ENCODE data around the gene SH3BGR. TPM values are rescaled to one million over a fixed set of nuclear protein-coding genes. Genes with fewer than 3 reads are reported as not detected.

SH3BGR gene
- total RNA-seq, 2 experiments from 2014 or later, result 3.2 to 4.0 TPM

DNA sequence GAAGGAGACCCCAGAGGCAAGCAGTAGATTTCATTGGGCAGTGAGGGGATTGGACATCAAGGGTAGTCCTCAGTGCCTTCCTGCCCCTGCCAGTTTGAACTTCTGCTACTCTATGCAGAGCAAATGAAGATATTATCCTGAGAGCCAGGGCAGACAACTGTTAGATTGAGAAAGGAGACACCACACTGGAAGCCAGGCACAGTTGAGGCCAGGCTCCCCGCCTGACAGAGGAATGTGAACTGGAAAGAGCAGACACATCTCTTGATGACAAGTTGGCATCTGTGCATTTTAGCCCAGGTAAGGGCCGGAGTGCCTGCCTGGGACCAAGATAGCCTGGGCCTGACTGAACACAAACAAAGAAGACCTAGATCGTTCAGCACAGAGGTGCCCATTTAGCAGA, 16.0 kb downstream of the SH3BGR start:
- Mint-ChIP-seq H3K9me3 (peaks cover 2% of the 10 kb centered on the region), H3K36me3 (ENCODE audit: low read depth) (peaks cover 3% of the 10 kb centered on the region)
- CTCF ChIA-PET, result no interaction called here

DNA sequence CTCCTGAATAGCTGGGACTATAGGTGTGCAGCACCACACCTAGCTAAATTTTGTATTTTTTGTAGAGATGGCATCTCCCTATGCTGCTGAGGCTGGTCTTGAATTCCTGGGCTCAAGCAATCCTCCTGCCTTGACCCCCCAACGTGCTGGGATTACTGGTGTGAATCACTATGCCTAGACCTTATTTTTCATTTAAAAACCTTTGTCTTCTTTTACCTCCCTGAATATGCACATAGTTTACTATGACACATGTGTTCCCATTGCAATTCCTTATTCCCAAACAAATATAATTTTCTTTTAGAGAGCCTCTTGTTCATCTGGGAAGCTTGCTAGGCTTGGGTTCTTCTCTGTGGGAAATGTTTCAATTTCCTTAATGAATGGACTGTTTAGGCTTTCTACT, 16.8 kb downstream of the SH3BGR start:
- intact Hi-C loops (cut with micrococcal nuclease), result no loop called here
- no peak overlapping the region for H3K27ac Mint-ChIP-seq
- H3K4me3 Mint-ChIP-seq, result no peak overlapping the region

More for the DNA sequence above, 16.0 kb downstream of the SH3BGR start:
- DNase-seq, result no peak
- Mint-ChIP-seq H3K27ac (no peak overlapping the region), H3K4me1 (ENCODE audit: low read depth) (no peaks in the 10 kb centered on the region), H3K27me3 (ENCODE audit: low read depth) (no peaks in the 10 kb centered on the region), H3K4me3 (no peak overlapping the region)
- intact Hi-C loops (cut with micrococcal nuclease), result no loop called here

DNA sequence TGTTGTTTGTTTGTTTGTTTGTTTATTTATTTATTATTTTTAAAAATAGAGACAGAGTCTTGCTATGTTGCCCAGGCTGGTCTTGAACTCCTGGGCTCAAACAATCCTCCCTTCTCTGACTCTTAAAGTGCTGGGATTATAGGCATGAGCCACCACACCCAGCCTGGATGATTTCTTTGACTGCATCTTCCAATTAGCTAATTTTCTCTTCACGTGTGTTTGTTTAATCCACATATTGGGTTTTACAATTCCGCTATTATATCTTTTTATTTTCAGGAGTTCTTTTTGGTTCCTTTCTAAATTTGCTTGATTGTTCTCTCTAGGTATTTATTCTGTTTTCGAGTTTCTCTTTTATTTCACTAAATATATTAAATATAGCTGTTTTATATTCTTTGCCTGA, 19.8 kb downstream of the SH3BGR start:
- no peak for DNase-seq
- H3K27me3 Mint-ChIP-seq (ENCODE audit: low read depth), result no peaks in the 10 kb centered on the region
- no peak overlapping the region for H3K27ac Mint-ChIP-seq
- H3K4me1 Mint-ChIP-seq (ENCODE audit: low read depth), result no peaks in the 10 kb centered on the region
- intact Hi-C loops (cut with micrococcal nuclease), result no loop called here
- no peak overlapping the region for H3K4me3 Mint-ChIP-seq
- H3K9me3 Mint-ChIP-seq, result no peaks in the 10 kb centered on the region
- peaks cover 4% of the 10 kb centered on the region for H3K36me3 Mint-ChIP-seq (ENCODE audit: low read depth)
- CTCF ChIA-PET, result interaction anchor here (0.6 kb wide), 1 partner anchor 635 kb away, joined by 3 read pairs; no protein-coding TSS in a partner anchor

More for the DNA sequence above, 16.8 kb downstream of the SH3BGR start:
- no peaks in the 10 kb centered on the region for H3K27me3 Mint-ChIP-seq (ENCODE audit: low read depth)
- H3K4me1 Mint-ChIP-seq (ENCODE audit: low read depth), result no peaks in the 10 kb centered on the region
- DNase-seq, result no peak
- CTCF ChIA-PET, result no interaction called here
- peaks cover 2% of the 10 kb centered on the region for H3K9me3 Mint-ChIP-seq
- H3K36me3 Mint-ChIP-seq (ENCODE audit: low read depth), result peaks cover 3% of the 10 kb centered on the region

DNA sequence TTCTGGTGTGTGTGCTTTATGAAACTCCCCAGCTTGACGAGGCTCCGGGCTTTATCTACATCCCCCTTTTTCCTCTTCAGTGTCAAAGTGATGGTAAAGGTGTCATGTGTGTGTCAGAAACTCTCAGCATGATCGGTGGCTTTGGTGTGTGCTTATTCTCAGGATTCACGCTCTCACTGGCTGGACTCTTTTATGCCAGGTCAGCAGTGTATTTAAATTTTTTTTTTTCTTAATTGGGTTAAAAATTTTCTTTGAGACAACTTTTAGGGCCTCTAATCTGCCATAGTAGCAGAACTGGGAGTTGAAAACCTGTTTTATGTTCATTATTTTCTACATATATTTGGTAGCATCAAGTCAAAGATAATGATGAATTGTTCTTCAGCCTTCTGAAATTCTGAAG, 21.0 kb downstream of the SH3BGR start:
- no peaks in the 10 kb centered on the region for H3K4me1 Mint-ChIP-seq (ENCODE audit: low read depth)
- H3K9me3 Mint-ChIP-seq, result no peaks in the 10 kb centered on the region
- H3K27me3 Mint-ChIP-seq (ENCODE audit: low read depth), result no peaks in the 10 kb centered on the region
- no peak overlapping the region for H3K27ac Mint-ChIP-seq
- DNase-seq, result no peak
- peaks cover 4% of the 10 kb centered on the region for H3K36me3 Mint-ChIP-seq (ENCODE audit: low read depth)
- H3K4me3 Mint-ChIP-seq, result no peak overlapping the region
- intact Hi-C loops (cut with micrococcal nuclease), result no loop called here
- CTCF ChIA-PET, result no interaction called here

DNA sequence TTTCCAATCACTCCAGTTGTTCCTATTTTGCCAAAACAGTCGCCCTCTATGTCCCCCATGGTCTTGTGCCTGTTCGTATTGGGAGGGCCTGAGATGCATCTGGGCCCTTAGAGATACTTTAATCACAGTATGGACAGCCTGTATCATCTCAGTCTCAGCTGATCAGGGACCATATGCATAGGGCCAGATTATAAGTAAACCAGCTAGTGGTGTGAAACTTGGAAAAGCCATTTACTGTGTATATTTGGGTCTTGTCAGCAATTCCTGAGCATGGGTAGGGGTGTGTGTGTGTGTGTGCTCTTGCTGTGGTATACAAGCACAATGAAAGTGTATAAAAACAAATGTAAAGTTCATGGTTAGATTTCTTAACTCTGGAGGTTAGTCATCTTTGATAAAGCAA, 22.8 kb downstream of the SH3BGR start:
- CTCF ChIA-PET, result interaction anchor here (0.6 kb wide), 1 partner anchor 13 kb away, joined by 3 read pairs; no protein-coding TSS in a partner anchor
- Mint-ChIP-seq H3K4me1 (ENCODE audit: low read depth) (no peaks in the 10 kb centered on the region), H3K36me3 (ENCODE audit: low read depth) (peaks cover 4% of the 10 kb centered on the region), H3K27me3 (ENCODE audit: low read depth) (no peaks in the 10 kb centered on the region), H3K4me3 (no peak overlapping the region), H3K9me3 (no peaks in the 10 kb centered on the region), H3K27ac (no peak overlapping the region)
- no peak for DNase-seq
- intact Hi-C loops (cut with micrococcal nuclease), result no loop called here

DNA sequence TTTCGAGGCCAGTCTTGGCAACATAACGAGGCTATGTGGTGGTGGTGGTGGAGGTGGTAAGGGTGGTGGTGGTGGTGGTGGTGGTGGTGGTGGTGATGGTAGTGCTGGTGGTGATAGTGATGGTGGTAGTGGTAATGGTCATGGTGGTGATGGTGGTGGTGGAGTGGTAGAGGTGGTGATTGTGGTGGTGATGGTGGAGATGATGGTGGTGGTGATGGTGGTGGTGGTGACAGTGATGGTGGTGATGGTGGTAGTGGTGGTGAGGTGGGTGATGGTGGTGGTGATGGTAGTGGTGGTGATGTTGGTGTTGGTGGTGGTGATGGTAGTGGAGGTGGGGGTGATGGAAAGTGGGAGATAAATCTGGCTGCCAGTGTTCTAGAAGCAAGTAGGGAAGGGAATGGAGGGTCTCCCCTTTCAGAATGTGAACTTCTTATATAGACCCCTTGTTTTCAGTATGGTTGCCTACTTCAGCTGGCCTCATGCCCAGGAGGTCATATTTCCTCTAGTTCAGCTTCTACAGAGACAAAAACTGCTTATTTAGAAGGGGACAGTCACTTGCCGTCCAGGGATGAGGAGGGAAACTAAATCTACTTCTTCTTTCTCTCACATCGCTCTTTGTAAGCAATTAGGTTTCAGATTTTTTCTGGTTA, 27.5 kb downstream of the SH3BGR start:
- peaks cover 4% of the 10 kb centered on the region for H3K36me3 Mint-ChIP-seq (ENCODE audit: low read depth)
- DNase-seq, result no peak
- H3K9me3 Mint-ChIP-seq, result no peaks in the 10 kb centered on the region
- H3K27me3 Mint-ChIP-seq (ENCODE audit: low read depth), result no peaks in the 10 kb centered on the region
- H3K4me3 Mint-ChIP-seq, result no peak overlapping the region
- intact Hi-C loops (cut with micrococcal nuclease), result no loop called here
- H3K27ac Mint-ChIP-seq, result no peak overlapping the region
- CTCF ChIA-PET, result no interaction called here
- H3K4me1 Mint-ChIP-seq (ENCODE audit: low read depth), result no peaks in the 10 kb centered on the region

DNA sequence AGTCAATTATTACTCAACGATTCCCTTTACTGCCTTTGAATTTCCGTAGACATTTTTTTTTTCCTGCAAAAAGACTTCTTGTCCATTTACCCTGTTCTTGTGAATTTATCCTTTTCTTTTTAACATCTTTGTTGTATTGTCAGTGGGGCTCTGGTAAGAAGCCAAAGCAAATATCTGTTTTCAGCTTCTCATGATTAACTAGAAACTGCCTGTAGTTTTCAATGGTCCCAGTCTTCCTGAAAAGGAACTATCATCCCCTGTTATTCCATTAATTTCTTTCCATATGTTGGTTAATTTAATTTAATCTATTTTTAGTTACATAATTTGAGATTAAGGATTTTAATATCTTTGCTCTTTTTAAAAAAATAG, 28.0 kb downstream of the SH3BGR start:
- Mint-ChIP-seq H3K27me3 (ENCODE audit: low read depth) (no peaks in the 10 kb centered on the region), H3K4me1 (ENCODE audit: low read depth) (no peaks in the 10 kb centered on the region), H3K27ac (no peak overlapping the region), H3K4me3 (no peak overlapping the region), H3K9me3 (no peaks in the 10 kb centered on the region), H3K36me3 (ENCODE audit: low read depth) (peaks cover 4% of the 10 kb centered on the region)
- CTCF ChIA-PET, result no interaction called here
- no peak for DNase-seq
- intact Hi-C loops (cut with micrococcal nuclease), result no loop called here

DNA sequence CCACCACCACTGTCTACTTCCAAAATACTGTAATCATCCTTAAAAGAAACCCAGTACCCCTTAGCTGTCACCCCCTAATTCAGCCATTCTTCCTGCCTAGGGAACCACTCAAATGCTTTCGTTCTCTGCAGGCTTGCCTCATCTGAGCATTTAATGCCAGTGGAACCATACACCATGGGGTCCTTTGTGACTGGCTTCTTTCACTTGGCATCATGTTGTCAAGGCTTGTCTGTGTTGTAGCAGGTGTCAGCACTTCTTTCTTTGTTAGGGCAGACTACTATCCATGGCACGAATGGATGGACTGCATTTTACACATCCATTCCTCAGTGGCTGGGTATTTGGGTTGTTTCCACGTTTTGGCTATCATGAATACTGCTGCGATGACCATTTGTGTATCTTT, 28.5 kb downstream of the SH3BGR start:
- Mint-ChIP-seq H3K9me3 (no peaks in the 10 kb centered on the region), H3K4me3 (no peak overlapping the region), H3K27ac (no peak overlapping the region), H3K36me3 (ENCODE audit: low read depth) (peaks cover 4% of the 10 kb centered on the region), H3K27me3 (ENCODE audit: low read depth) (no peaks in the 10 kb centered on the region), H3K4me1 (ENCODE audit: low read depth) (no peaks in the 10 kb centered on the region)
- intact Hi-C loops (cut with micrococcal nuclease), result no loop called here
- DNase-seq, result no peak
- CTCF ChIA-PET, result no interaction called here

DNA sequence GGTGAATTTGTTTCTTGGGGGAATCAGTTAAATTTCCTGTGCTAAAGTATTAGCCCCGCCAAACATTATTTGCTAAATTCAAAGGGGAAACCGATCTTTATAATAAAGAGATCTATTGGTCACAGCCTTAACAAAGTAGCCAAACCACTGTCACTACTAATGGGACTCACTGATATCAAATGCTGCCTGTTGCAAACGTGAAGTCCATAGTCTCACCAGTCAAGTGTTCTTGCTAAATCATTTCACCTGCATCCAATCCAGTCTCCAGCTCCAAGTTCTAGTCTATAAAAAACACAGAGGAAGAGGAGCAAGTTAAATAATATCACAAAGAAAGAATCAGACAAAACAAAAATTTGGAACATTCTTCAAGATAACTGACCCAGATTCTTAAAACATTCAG, 30.1 kb downstream of the SH3BGR start:
- Mint-ChIP-seq H3K4me1 (ENCODE audit: low read depth) (no peaks in the 10 kb centered on the region), H3K9me3 (no peaks in the 10 kb centered on the region), H3K4me3 (no peak overlapping the region), H3K36me3 (ENCODE audit: low read depth) (no peaks in the 10 kb centered on the region), H3K27me3 (ENCODE audit: low read depth) (no peaks in the 10 kb centered on the region), H3K27ac (no peak overlapping the region)
- CTCF ChIA-PET, result no interaction called here
- no peak for DNase-seq
- intact Hi-C loops (cut with micrococcal nuclease), result no loop called here

DNA sequence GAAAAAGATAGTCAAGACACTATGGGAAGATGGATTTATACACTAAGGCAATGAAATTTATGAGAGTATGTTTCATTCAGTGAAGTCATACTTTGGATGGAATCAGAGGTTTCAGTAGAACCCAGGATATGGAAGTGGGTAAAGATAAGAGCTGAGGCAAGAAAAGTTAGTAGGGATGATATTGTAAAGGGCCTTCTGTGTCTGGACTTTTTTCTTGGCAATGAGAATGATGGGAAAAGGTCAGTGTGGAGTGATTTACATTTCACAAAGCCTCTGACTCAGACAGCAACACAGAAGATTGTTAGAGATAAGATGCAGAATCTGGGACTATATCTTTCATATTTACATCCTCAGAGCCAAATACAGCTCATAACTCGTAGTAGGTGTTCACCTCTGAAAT, 32.1 kb downstream of the SH3BGR start:
- DNase-seq, result no peak
- CTCF ChIA-PET, result no interaction called here
- H3K4me1 Mint-ChIP-seq (ENCODE audit: low read depth), result no peaks in the 10 kb centered on the region
- H3K9me3 Mint-ChIP-seq, result no peaks in the 10 kb centered on the region
- H3K4me3 Mint-ChIP-seq, result no peak overlapping the region
- H3K27me3 Mint-ChIP-seq (ENCODE audit: low read depth), result no peaks in the 10 kb centered on the region
- no peak overlapping the region for H3K27ac Mint-ChIP-seq
- no peaks in the 10 kb centered on the region for H3K36me3 Mint-ChIP-seq (ENCODE audit: low read depth)
- intact Hi-C loops (cut with micrococcal nuclease), result no loop called here

DNA sequence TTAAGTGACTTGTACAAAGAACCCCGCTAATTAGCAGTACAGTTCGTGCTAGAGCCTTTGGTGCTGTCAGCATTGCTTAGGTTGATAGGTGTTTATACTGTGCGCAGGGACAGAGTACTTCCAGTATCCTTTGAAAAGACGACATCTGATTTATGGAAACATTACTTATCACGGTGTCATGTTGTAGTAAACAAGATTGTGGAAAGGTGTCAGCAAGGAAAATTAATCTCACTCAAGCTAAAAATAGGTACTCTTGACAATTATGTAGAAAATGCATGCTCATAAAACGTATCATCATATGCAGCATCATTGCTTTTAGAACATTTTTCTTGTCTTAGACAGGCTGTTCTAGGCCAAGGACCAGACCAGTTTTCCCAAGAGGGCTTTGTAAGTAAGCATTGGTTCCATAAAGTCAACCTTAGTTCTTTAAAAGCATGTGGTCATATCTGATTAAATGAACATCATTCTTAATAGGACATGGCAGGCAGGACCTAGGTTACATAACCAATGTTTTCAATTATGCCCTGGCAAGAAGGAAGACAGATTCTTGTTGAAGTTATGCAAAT, 33.0 kb downstream of the SH3BGR start:
- Mint-ChIP-seq H3K9me3 (no peaks in the 10 kb centered on the region), H3K36me3 (ENCODE audit: low read depth) (no peaks in the 10 kb centered on the region), H3K27ac (no peak overlapping the region), H3K27me3 (ENCODE audit: low read depth) (no peaks in the 10 kb centered on the region), H3K4me3 (no peak overlapping the region), H3K4me1 (ENCODE audit: low read depth) (no peaks in the 10 kb centered on the region)
- intact Hi-C loops (cut with micrococcal nuclease), result no loop called here
- no peak for DNase-seq
- CTCF ChIA-PET, result no interaction called here

DNA sequence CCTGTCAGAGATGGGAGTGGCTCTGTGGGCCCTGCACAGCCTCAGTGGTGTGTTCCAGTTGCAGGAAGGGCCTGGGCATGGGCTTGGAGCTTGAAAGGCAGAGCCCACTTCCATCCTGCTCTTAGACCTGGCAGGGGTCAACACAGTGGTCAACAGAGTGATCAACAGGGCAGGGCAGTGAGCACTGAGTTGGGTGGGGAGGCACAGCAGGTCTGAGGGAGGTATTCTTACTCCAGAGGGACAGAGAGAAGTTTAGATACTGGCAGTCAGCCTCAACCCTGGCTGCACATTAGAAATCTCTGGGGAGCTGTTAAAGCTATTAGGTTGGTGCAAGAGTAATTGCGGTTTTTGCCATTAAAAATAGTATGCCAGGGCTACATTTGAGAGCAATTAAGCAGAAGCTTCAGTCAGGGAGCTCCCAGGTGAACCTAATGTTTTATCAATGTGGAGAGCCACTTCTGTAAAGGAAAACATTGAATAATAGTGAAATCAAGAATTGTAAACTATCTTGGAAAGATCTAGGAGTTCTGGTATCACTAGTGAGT, 37.7 kb downstream of the SH3BGR start:
- intact Hi-C loops (cut with micrococcal nuclease), result no loop called here
- H3K4me3 Mint-ChIP-seq, result no peak overlapping the region
- CTCF ChIA-PET, result no interaction called here

DNA sequence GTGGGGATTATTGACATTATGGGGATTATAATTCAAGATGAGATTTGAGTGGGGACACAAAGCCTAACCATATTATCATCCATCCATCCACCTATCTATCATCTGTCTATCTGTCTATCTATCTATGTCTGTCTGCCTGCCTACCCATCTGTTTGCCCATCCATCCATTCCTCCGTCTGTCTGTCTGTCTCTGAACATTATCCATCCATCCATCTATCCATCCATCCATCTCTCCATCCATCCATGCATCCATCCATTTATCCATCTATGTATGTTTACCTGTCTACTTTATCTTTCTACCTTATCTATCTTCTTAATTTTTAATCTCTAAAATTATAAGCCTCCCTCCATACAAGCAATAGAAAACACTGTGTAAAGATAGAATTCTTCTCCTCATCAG, 47.4 kb downstream of the SH3BGR start:
- Mint-ChIP-seq H3K36me3 (ENCODE audit: low read depth) (peaks cover 2% of the 10 kb centered on the region), H3K27ac (no peak overlapping the region), H3K4me1 (ENCODE audit: low read depth) (no peaks in the 10 kb centered on the region), H3K4me3 (no peak overlapping the region), H3K9me3 (peaks cover 7% of the 10 kb centered on the region), H3K27me3 (ENCODE audit: low read depth) (no peaks in the 10 kb centered on the region)
- CTCF ChIA-PET, result no interaction called here
- no peak for DNase-seq
- intact Hi-C loops (cut with micrococcal nuclease), result no loop called here

More for the DNA sequence above, 37.7 kb downstream of the SH3BGR start:
- Mint-ChIP-seq H3K27me3 (ENCODE audit: low read depth) (no peaks in the 10 kb centered on the region), H3K36me3 (ENCODE audit: low read depth) (no peaks in the 10 kb centered on the region), H3K9me3 (peaks cover 7% of the 10 kb centered on the region), H3K27ac (no peak overlapping the region), H3K4me1 (ENCODE audit: low read depth) (no peaks in the 10 kb centered on the region)
- DNase-seq, result no peak
